ENCODE data around the gene DDX20. TPM values are rescaled to one million over a fixed set of nuclear protein-coding genes. Genes with fewer than 3 reads are reported as not detected.

The DDX20 gene
- total RNA-seq, 2 donors from 2014 or later = 6.1 to 8.8 TPM

DNA sequence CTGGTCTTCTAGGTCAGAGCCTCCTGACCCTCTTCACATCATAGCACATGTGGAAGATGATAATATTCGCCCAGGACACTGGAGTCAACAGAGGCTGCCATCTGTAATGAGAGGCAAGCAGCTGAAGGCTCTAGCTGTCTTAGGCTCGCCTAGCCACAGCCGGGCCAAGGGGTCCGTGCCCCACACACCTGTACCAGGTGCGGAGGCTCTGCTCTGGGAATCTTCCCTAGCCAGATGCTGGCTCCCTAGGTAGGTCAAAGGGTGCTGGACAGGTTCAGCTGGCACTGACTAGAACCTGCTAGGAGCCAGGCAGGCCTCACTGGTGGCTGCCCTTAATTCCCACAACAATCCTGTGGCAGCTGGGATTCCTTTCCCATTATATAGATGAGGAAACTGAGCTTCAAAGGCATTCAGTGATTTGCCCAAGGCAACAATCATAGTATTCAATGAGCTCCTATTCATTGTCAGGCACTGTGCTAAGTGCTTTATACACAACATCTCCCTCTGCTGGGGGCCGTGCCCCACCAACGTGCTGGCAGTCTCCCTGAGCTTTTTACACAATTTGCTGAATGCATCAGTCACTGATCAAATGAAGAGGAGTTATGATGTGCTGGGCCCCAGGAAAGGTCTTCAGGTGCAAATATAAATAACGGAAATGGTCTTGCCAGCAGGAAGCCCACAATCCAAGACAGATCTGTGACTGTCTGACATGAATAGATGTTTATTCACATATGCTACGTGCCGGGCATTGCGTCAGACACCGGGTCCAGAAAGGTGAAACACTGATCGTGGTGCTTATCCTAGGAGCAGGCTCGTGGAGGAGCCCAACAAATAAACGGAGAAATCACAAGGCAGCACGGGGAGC lies 58.0 kb downstream of the DDX20 start:
- Histone ChIP-seq H3K36me3 (no peaks in the 10 kb centered on the region), H3K27me3 (no peaks in the 10 kb centered on the region), H3K4me1 (no peaks in the 10 kb centered on the region), H3K9me3 (no peaks in the 10 kb centered on the region), H3K27ac (no peak overlapping the region), H3K4me3 (no peak overlapping the region)
- DNase-seq (ENCODE audit: low spot score) = no peak
- TF ChIP-seq, protein P1, sequence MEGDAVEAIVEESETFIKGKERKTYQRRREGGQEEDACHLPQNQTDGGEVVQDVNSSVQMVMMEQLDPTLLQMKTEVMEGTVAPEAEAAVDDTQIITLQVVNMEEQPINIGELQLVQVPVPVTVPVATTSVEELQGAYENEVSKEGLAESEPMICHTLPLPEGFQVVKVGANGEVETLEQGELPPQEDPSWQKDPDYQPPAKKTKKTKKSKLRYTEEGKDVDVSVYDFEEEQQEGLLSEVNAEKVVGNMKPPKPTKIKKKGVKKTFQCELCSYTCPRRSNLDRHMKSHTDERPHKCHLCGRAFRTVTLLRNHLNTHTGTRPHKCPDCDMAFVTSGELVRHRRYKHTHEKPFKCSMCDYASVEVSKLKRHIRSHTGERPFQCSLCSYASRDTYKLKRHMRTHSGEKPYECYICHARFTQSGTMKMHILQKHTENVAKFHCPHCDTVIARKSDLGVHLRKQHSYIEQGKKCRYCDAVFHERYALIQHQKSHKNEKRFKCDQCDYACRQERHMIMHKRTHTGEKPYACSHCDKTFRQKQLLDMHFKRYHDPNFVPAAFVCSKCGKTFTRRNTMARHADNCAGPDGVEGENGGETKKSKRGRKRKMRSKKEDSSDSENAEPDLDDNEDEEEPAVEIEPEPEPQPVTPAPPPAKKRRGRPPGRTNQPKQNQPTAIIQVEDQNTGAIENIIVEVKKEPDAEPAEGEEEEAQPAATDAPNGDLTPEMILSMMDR (IDR thresholded peaks at IDR 0.05) = peak in 1 of 2 donors; percentile 35

DNA sequence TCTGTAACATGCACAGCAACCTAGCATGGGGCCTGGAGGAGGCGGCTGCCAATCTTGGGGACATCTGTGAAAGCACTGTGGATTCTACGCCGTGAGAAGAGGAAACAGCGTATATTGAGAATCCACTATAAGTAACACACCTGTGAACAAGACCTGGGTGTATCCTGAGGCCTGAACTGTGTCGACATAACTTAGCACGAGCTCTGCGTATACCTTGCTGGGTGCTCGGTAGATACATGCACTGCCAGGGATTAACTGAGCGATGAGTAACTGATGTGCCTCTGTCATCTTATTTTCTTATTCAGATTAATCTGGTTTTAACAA lies 58.6 kb downstream of the DDX20 start:
- no peak overlapping the region for H3K27ac ChIP-seq
- TF ChIP-seq, protein P1 (IDR thresholded peaks at IDR 0.05) = no peak
- no peaks in the 10 kb centered on the region for H3K27me3 ChIP-seq
- H3K36me3 ChIP-seq = no peaks in the 10 kb centered on the region
- H3K4me1 ChIP-seq = no peaks in the 10 kb centered on the region
- H3K9me3 ChIP-seq = no peaks in the 10 kb centered on the region
- H3K4me3 ChIP-seq = no peak overlapping the region
- DNase-seq (ENCODE audit: low spot score) = no peak

DNA sequence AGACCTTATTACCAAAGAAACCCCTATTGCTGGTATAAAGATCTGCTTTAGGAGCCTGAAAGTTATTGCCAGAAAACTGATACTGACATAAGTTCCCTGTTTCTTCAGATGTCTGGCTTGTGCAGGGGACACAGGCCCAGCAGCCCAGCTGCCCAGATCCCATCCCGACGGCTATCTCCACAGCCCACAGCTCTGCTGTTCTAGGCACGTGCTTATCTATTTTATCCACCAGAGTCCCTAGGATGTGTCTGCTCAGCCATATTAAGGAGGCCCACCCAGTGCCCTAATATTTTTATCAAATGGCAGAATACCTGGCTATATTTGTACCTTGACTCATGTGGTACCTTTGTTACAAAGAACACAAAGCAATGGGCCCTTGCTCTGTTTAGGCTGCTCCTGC lies 58.9 kb downstream of the DDX20 start:
- DNase-seq (ENCODE audit: low spot score) = no peak
- H3K9me3 ChIP-seq = no peaks in the 10 kb centered on the region
- no peaks in the 10 kb centered on the region for H3K4me1 ChIP-seq
- H3K27ac ChIP-seq = no peak overlapping the region
- H3K36me3 ChIP-seq = no peaks in the 10 kb centered on the region
- H3K27me3 ChIP-seq = no peaks in the 10 kb centered on the region
- H3K4me3 ChIP-seq = no peak overlapping the region
- TF ChIP-seq, protein P1 (IDR thresholded peaks at IDR 0.05) = no peak

Other genes starting within 250 kb of the DDX20 start
- gene RAP1A, start 136.1 kb upstream of the DDX20 start, total RNA-seq = 10 to 100 TPM; 62.1 to 72.8 TPM
- 10 to 100 TPM; 17.3 to 23.4 TPM for gene INKA2, start 16.5 kb upstream of the DDX20 start, total RNA-seq
- gene KCND3, start 233.8 kb downstream of the DDX20 start, total RNA-seq = 10 to 100 TPM; 19.6 to 24.9 TPM

All from right atrium auricular region (tissue), 2 donors.